H1 (cell line): Measurements from ENCODE around the gene SNRNP40. TPM values are rescaled to one million over a fixed set of nuclear protein-coding genes. Genes with fewer than 3 reads are reported as not detected.

Source experiments
- CHD7 ChIP-seq: fragments of 300-600 bp; sonication (generic); IDR thresholded peaks from 2 replicates; pipeline ENCODE4 v1.7.1; 2012; ENCODE audit warnings: low read length, moderate library complexity, mild to moderate bottlenecking, inconsistent platforms; ENCODE audit not compliant: insufficient replicate concordance
- CTBP2 ChIP-seq: IDR thresholded peaks from 2 replicates; pipeline ENCODE4 v1.7.0; 2011; ENCODE audit warnings: borderline replicate concordance, mild to moderate bottlenecking, moderate library complexity, mixed read lengths, low read length; ENCODE audit not compliant: insufficient read depth, insufficient read length
- NRF1 ChIP-seq: IDR thresholded peaks from 2 replicates; pipeline ENCODE4 v1.6.1; 2011; ENCODE audit warnings: mild to moderate bottlenecking, low read depth, low read length, improper control_type of control experiment
- POU5F1 ChIP-seq: IDR thresholded peaks from 2 replicates; pipeline ENCODE4 v1.6.1; 2011; ENCODE audit warnings: low read depth, mild to moderate bottlenecking, low read length, moderate library complexity
- SIX5 ChIP-seq: IDR thresholded peaks from 2 replicates; pipeline ENCODE4 v1.6.1; 2011; ENCODE audit warnings: mild to moderate bottlenecking, low read depth, low read length
- polyA plus RNA-seq, 7 experiments: library from polyadenylated mRNA; depleted of rRNA in 3 of 7; stranded (reverse) in 5 of 7; unstranded in 2 of 7; fragments of >200 nt in 5 of 7; fragments of 200-250 nt in 2 of 7; gene quantifications; 1 replicate in 5 of 7; 2 replicates in 1 of 7; 4 replicates in 1 of 7; pipeline versions ENCODE4 v1.2.1 to v1.2.3, GENCODE V29; 2011 to 2013; ENCODE audit warnings: missing spikeins in 2 of 7, mixed read lengths in 2 of 7
- total RNA-seq: library from RNA; stranded (reverse); fragmentation: NEBNext Ultra II Directional; extraction: Animal tissue kit (Norgen Biotek cat#: 25700); gene quantifications from 2 replicates; pipeline ENCODE4 v1.2.1, GENCODE V29; 2021
- TF ChIP-seq, protein P1 (sequence below): IDR thresholded peaks from 2 replicates; pipeline ENCODE4 v1.6.1; 2011; ENCODE audit warnings: low read depth, mild to moderate bottlenecking, low read length; ENCODE audit not compliant: insufficient read depth

SNRNP40 gene
- total and polyA plus RNA-seq, 2 of the 8 experiments (the other 6 are each of a cell fraction or from before 2014, with no cell fraction given), result 97.4 to 113 TPM

DNA sequence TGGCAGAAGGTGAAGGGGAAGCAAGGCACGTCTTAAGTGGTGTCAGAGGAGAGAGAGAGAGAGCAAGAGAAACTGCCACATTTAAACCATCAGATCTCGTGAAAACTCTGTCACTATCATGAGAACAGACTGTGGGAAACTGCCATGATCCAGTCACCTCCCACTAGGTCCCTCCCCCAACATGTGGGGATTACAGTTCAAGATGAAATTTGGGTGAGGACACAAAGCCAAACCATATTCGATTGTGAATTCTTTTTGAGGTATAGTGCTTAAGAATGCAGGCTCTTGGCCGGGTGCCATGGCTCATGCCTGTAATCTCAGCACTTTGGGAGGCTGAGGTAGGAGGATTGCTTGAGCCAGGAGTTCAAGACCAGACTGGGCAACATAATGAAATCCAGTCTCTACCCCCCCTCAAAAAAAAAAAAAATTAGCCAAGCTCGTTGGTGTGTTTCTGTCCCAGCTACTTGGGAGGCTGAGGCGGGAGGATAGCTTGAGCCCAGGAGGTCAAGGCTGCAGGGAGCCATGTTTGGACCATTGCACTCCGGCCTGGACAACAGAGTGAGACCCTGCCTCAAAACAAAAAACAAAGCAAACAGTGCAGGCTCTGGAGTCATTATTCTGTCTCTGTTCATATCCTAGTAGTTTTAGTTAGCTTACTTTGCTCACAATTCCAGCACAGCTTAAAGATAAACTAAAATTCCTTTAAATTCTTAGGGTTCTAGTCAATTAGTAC, 6.3 kb upstream of the SNRNP40 start (continued):
- TF ChIP-seq CTBP2, result no peak
- no peak for TF ChIP-seq NRF1
- no peak for TF ChIP-seq CHD7
- no peak for TF ChIP-seq SIX5
- no peak for TF ChIP-seq POU5F1
- TF ChIP-seq, protein P1, sequence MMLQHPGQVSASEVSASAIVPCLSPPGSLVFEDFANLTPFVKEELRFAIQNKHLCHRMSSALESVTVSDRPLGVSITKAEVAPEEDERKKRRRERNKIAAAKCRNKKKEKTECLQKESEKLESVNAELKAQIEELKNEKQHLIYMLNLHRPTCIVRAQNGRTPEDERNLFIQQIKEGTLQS, result no peak
